MM.1S (cell line): ENCODE data around the gene BICD1.

Experiments
- DNase-seq: peaks from one replicate; pipeline ENCODE4 v3.0.0-alpha.2; 2015
- H2AFZ ChIP-seq: fragments of 300-600 bp; sonication (generic); 2 replicates; pipeline ENCODE4 v1.6.0; 2016; ENCODE audit warnings: antibody characterized with exemption, low read length
- H3F3A ChIP-seq: fragments of 300-600 bp; sonication (generic); 2 replicates; pipeline ENCODE4 v1.6.1; 2016; ENCODE audit warnings: mild to moderate bottlenecking, antibody characterized with exemption, low read length, moderate library complexity, mixed read lengths; ENCODE audit not compliant: insufficient read depth
- H3K27ac ChIP-seq: fragments of 300-600 bp; sonication (generic); 2 replicates; pipeline ENCODE4 v1.5.1; 2016; ENCODE audit warnings: mild to moderate bottlenecking, low read length
- H3K27me3 ChIP-seq: fragments of 300-600 bp; sonication (generic); replicated peaks from 2 replicates; pipeline ENCODE4 v1.6.0; 2016; ENCODE audit warnings: low read length; ENCODE audit not compliant: insufficient read depth
- H3K36me3 ChIP-seq: fragments of 300-600 bp; sonication (generic); replicated peaks from 2 replicates; pipeline ENCODE4 v1.6.1; 2016; ENCODE audit warnings: mild to moderate bottlenecking, low read length, mixed read lengths; ENCODE audit not compliant: insufficient read depth
- H3K4me1 ChIP-seq: fragments of 300-600 bp; sonication (generic); 2 replicates; pipeline ENCODE4 v1.6.1; 2016; ENCODE audit warnings: low read length, mixed read lengths
- H3K4me2 ChIP-seq: fragments of 300-600 bp; sonication (generic); 2 replicates; pipeline ENCODE4 v1.6.0; 2016; ENCODE audit warnings: low read depth, low read length
- H3K4me3 ChIP-seq: fragments of 300-600 bp; sonication (generic); 2 replicates; pipeline ENCODE4 v1.5.1; 2016; ENCODE audit warnings: low read length, mixed read lengths
- H3K79me2 ChIP-seq: fragments of 300-600 bp; sonication (generic); 2 replicates; pipeline ENCODE4 v1.6.1; 2016; ENCODE audit warnings: mixed run types, low read length, mixed read lengths
- H3K9ac ChIP-seq: fragments of 300-600 bp; sonication (generic); 2 replicates; pipeline ENCODE4 v1.6.1; 2016; ENCODE audit warnings: low read length, mixed read lengths
- H3K9me2 ChIP-seq: fragments of 300-600 bp; sonication (generic); replicated peaks from 2 replicates; pipeline ENCODE4 v1.6.1; 2016; ENCODE audit warnings: mild to moderate bottlenecking, low read length, mixed read lengths; ENCODE audit not compliant: insufficient read depth
- H3K9me3 ChIP-seq: fragments of 300-600 bp; sonication (generic); replicated peaks from 2 replicates; pipeline ENCODE4 v1.6.1; 2016; ENCODE audit warnings: mild to moderate bottlenecking, low read length, mixed read lengths; ENCODE audit not compliant: insufficient read depth
- H4K20me1 ChIP-seq: fragments of 300-600 bp; sonication (generic); 2 replicates; pipeline ENCODE4 v1.6.1; 2016; ENCODE audit warnings: mild to moderate bottlenecking, low read length, moderate library complexity, mixed read lengths; ENCODE audit not compliant: insufficient read depth
- EZH2 ChIP-seq: fragments of 300-600 bp; sonication (generic); optimal IDR thresholded peaks from 2 replicates; pipeline ENCODE3; 2017; ENCODE audit warnings: low read depth, mild to moderate bottlenecking, antibody characterized with exemption, low read length, mixed read lengths
- EZH2phosphoT487 ChIP-seq: fragments of 300-600 bp; sonication (generic); IDR thresholded peaks from 2 replicates; pipeline ENCODE4 v1.6.1; 2018; ENCODE audit warnings: antibody characterized with exemption, low read length
- TF ChIP-seq, protein P1 (sequence below): fragments of 300-600 bp; sonication (generic); IDR thresholded peaks from 2 replicates; pipeline ENCODE4 v1.5.1; 2016; ENCODE audit warnings: antibody characterized with exemption, low read length, mixed read lengths

Gene BICD1

GRCh38 chr12:32107359-32108267 lies 966 bp downstream of the BICD1 start:
- H3F3A ChIP-seq = no peaks in the 10 kb centered on the region
- H2AFZ ChIP-seq = peak overlapping the region; percentile 88
- peak overlapping the region; percentile 90 for H3K4me2 ChIP-seq
- H3K4me3 ChIP-seq = peak overlapping the region; percentile 99
- H3K79me2 ChIP-seq = peaks cover 43% of the 10 kb centered on the region
- peak overlapping the region; percentile 93 for H3K9ac ChIP-seq
- H4K20me1 ChIP-seq = no peaks in the 10 kb centered on the region
- no peak for DNase-seq
- H3K27me3 ChIP-seq = no peaks in the 10 kb centered on the region
- TF ChIP-seq, protein P1, sequence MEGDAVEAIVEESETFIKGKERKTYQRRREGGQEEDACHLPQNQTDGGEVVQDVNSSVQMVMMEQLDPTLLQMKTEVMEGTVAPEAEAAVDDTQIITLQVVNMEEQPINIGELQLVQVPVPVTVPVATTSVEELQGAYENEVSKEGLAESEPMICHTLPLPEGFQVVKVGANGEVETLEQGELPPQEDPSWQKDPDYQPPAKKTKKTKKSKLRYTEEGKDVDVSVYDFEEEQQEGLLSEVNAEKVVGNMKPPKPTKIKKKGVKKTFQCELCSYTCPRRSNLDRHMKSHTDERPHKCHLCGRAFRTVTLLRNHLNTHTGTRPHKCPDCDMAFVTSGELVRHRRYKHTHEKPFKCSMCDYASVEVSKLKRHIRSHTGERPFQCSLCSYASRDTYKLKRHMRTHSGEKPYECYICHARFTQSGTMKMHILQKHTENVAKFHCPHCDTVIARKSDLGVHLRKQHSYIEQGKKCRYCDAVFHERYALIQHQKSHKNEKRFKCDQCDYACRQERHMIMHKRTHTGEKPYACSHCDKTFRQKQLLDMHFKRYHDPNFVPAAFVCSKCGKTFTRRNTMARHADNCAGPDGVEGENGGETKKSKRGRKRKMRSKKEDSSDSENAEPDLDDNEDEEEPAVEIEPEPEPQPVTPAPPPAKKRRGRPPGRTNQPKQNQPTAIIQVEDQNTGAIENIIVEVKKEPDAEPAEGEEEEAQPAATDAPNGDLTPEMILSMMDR = no peak
- TF ChIP-seq EZH2phosphoT487 (no peak), EZH2 (no peak)
- H3K9me3 ChIP-seq = no peaks in the 10 kb centered on the region
- no peaks in the 10 kb centered on the region for H3K36me3 ChIP-seq
- peak overlapping the region; percentile 68; the same call in 1 of the 2 replicates for H3K27ac ChIP-seq
- H3K4me1 ChIP-seq = peaks cover 9% of the 10 kb centered on the region; the same call in 1 of the 2 replicates
- no peaks in the 10 kb centered on the region for H3K9me2 ChIP-seq

DNA sequence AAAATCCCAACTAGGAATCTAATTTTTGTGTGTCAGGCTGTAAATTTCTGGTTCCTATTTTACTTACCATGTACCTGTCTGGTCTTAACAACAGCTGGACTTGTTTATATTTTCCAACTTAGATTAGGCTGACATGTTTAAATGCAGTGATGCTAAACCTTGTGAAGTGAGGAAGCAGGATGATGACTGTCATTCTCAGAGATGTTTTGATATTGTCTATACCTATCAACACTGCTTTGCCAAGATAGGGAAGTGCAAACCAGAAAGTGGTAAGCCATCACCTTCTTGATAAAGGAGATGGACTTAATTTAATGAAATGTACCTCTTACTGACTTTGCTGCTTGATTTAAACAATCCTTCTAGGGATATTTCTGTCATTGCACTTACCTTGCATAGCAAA lies 2.1 kb downstream of the BICD1 start:
- Histone ChIP-seq H3K4me3 (peak overlapping the region; percentile 99; the same call in 1 of the 2 replicates), H3K27ac (no peak overlapping the region), H3K9me2 (no peaks in the 10 kb centered on the region), H3K27me3 (no peaks in the 10 kb centered on the region), H3K36me3 (no peaks in the 10 kb centered on the region), H3K79me2 (peaks cover 45% of the 10 kb centered on the region), H3K9me3 (no peaks in the 10 kb centered on the region), H2AFZ (no peak overlapping the region), H3F3A (no peaks in the 10 kb centered on the region), H4K20me1 (no peaks in the 10 kb centered on the region), H3K9ac (no peak overlapping the region; the same call in 1 of the 2 replicates), H3K4me2 (peak overlapping the region; percentile 90), H3K4me1 (peaks cover 9% of the 10 kb centered on the region; the same call in 1 of the 2 replicates)
- TF ChIP-seq EZH2phosphoT487 (no peak), EZH2 (no peak)
- TF ChIP-seq, protein P1 = no peak
- no peak for DNase-seq

DNA sequence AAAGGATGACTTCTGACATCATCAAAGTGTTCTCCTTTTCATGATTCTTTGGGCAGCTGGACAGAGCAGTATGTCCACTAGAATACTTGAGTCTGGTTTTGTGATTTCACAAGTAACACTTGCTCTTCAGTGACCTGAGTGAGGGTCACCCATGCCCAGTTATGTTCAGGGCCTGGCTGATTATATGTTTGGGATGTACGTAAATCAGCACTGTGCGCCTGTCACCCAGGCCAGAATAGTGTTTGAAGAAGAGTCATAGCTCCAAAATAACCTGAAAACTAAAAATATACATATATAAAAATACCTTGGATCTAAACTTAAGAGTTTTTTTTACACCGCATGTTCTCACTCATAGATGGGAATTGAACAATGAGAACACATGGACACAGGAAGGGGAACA lies 3.8 kb downstream of the BICD1 start:
- peaks cover 11% of the 10 kb centered on the region for H3K4me1 ChIP-seq
- H3K9ac ChIP-seq = no peak overlapping the region
- H2AFZ ChIP-seq = no peak overlapping the region
- no peaks in the 10 kb centered on the region for H3K27me3 ChIP-seq
- TF ChIP-seq, protein P1 = no peak
- TF ChIP-seq EZH2phosphoT487 (no peak), EZH2 (no peak)
- no peaks in the 10 kb centered on the region for H3K9me2 ChIP-seq
- no peaks in the 10 kb centered on the region for H3F3A ChIP-seq
- 0 out of 2 replicates have a peak, but pooled peaks cover 3% of the 10 kb centered on the region for H4K20me1 ChIP-seq
- peaks cover 45% of the 10 kb centered on the region for H3K79me2 ChIP-seq
- H3K27ac ChIP-seq = no peak overlapping the region
- H3K4me3 ChIP-seq = no peak overlapping the region
- no peaks in the 10 kb centered on the region for H3K36me3 ChIP-seq
- no peak overlapping the region for H3K4me2 ChIP-seq
- H3K9me3 ChIP-seq = no peaks in the 10 kb centered on the region
- DNase-seq = no peak
